Smooth muscle cell (in vitro differentiated cells): ENCODE data around the gene SLC22A25. TPM values are rescaled to one million over a fixed set of nuclear protein-coding genes. Genes with fewer than 3 reads are reported as not detected.

Experiments used
- DNase-seq: peaks from one replicate; lab custom pipeline; 2025; ENCODE audit not compliant: unreplicated experiment; lab: John Stamatoyannopoulos, UW
- H2AFZ ChIP-seq: fragments of 200-600 bp; sonication (generic); 2 replicates; pipeline ENCODE4 v1.6.0; 2016; ENCODE audit warnings: antibody characterized with exemption, low read depth, mild to moderate bottlenecking
- H3F3A ChIP-seq: fragments of 200-600 bp; sonication (generic); 2 replicates; pipeline ENCODE4 v1.6.0; 2017; ENCODE audit warnings: antibody characterized with exemption, low read depth
- H3K27ac ChIP-seq: fragments of 200-600 bp; sonication (generic); 2 replicates; pipeline ENCODE4 v1.5.1; 2016; ENCODE audit warnings: low read depth, mild to moderate bottlenecking
- H3K27me3 ChIP-seq: fragments of 200-600 bp; sonication (generic); 2 replicates; pipeline ENCODE4 v1.6.1; 2016; ENCODE audit warnings: low read depth, mild to moderate bottlenecking
- H3K36me3 ChIP-seq: fragments of 200-600 bp; sonication (generic); 2 replicates; pipeline ENCODE4 v1.5.1; 2016; ENCODE audit warnings: low read depth
- H3K4me1 ChIP-seq: fragments of 200-600 bp; sonication (generic); 2 replicates; pipeline ENCODE4 v1.5.1; 2016; ENCODE audit warnings: low read depth
- H3K4me2 ChIP-seq: fragments of 200-600 bp; sonication (generic); 2 replicates; pipeline ENCODE4 v1.6.0; 2016; ENCODE audit warnings: mild to moderate bottlenecking
- H3K4me3 ChIP-seq: fragments of 200-600 bp; sonication (generic); 2 replicates; pipeline ENCODE4 v1.5.1; 2016; ENCODE audit warnings: mild to moderate bottlenecking
- H3K79me2 ChIP-seq: fragments of 200-600 bp; sonication (generic); 2 replicates; pipeline ENCODE4 v1.6.0; 2016; ENCODE audit warnings: low read depth, mild to moderate bottlenecking
- H3K9ac ChIP-seq: fragments of 200-600 bp; sonication (generic); 2 replicates; pipeline ENCODE4 v1.6.0; 2016; ENCODE audit warnings: low read depth
- H3K9me3 ChIP-seq: fragments of 200-600 bp; sonication (generic); replicated peaks from 2 replicates; pipeline ENCODE4 v1.5.1; 2016; ENCODE audit warnings: low read depth
- H4K20me1 ChIP-seq: fragments of 200-600 bp; sonication (generic); 2 replicates; pipeline ENCODE4 v1.6.0; 2016; ENCODE audit warnings: low read depth
- CTCF ChIP-seq: fragments of 200-600 bp; sonication (generic); IDR thresholded peaks from 2 replicates; pipeline ENCODE4 v1.5.1; 2017; ENCODE audit warnings: borderline replicate concordance, mild to moderate bottlenecking, antibody characterized with exemption; ENCODE audit not compliant: insufficient read depth, poor library complexity, severe bottlenecking
- WGBS: methylation state at CpG from one replicate; pipeline ENCODE4 v1.1.7; 2016; ENCODE audit warnings: low lambda C conversion rate; 5-methylcytosine and 5-hydroxymethylcytosine counted together
- polyA plus RNA-seq: library from polyadenylated mRNA; unstranded; fragments of >200 nt; fragmentation: Nextera tagmentation; extraction: Ambion mirVana; gene quantifications from 2 replicates; pipeline ENCODE4 v1.2.1, GENCODE V29; 2016
- total RNA-seq: library from RNA; depleted of rRNA; stranded (reverse); fragments of >200 nt; gene quantifications from 2 replicates; pipeline ENCODE4 v1.2.3, GENCODE V29; 2014

SLC22A25 gene
- total and polyA plus RNA-seq, 2 experiments from 2014 or later, result not detected

- DNase-seq, result no peak
- Histone ChIP-seq H3K4me3 (no peak overlapping the region), H3K9me3 (no peaks in the 10 kb centered on the region), H3K9ac (no peak overlapping the region), H3F3A (no peaks in the 10 kb centered on the region), H4K20me1 (no peaks in the 10 kb centered on the region), H3K79me2 (no peaks in the 10 kb centered on the region), H3K27me3 (no peaks in the 10 kb centered on the region), H3K4me1 (no peaks in the 10 kb centered on the region), H3K4me2 (no peak overlapping the region), H2AFZ (no peak overlapping the region), H3K27ac (no peak overlapping the region), H3K36me3 (no peaks in the 10 kb centered on the region)
- no peak for TF ChIP-seq CTCF
Measured at GRCh38 chr11:63280920-63281319, 37.5 kb upstream of the SLC22A25 start.

GRCh38 chr11:63277345-63277943 is 34.0 kb upstream of the SLC22A25 start:
- TF ChIP-seq CTCF, result no peak
- 65% methylated on average over 1 of the region's 1 CpG for WGBS
- H3K4me2 ChIP-seq, result no peak overlapping the region
- H3K27me3 ChIP-seq, result no peaks in the 10 kb centered on the region
- H3F3A ChIP-seq, result no peaks in the 10 kb centered on the region
- no peaks in the 10 kb centered on the region for H4K20me1 ChIP-seq
- no peak overlapping the region for H3K9ac ChIP-seq
- H3K4me1 ChIP-seq, result no peaks in the 10 kb centered on the region
- no peak for DNase-seq
- no peak overlapping the region for H3K4me3 ChIP-seq
- no peak overlapping the region for H3K27ac ChIP-seq
- no peaks in the 10 kb centered on the region for H3K9me3 ChIP-seq
- H3K36me3 ChIP-seq, result no peaks in the 10 kb centered on the region
- H2AFZ ChIP-seq, result no peak overlapping the region
- H3K79me2 ChIP-seq, result no peaks in the 10 kb centered on the region

- WGBS, result 72% methylated on average over 1 of the region's 1 CpG
- no peak overlapping the region for H2AFZ ChIP-seq
- no peaks in the 10 kb centered on the region for H3K9me3 ChIP-seq
- no peak overlapping the region for H3K4me3 ChIP-seq
- no peaks in the 10 kb centered on the region for H4K20me1 ChIP-seq
- no peaks in the 10 kb centered on the region for H3F3A ChIP-seq
- no peak overlapping the region for H3K4me2 ChIP-seq
- TF ChIP-seq CTCF, result no peak
- no peak for DNase-seq
- H3K36me3 ChIP-seq, result no peaks in the 10 kb centered on the region
- H3K27ac ChIP-seq, result no peak overlapping the region
- no peaks in the 10 kb centered on the region for H3K27me3 ChIP-seq
- no peak overlapping the region for H3K9ac ChIP-seq
- H3K79me2 ChIP-seq, result no peaks in the 10 kb centered on the region
- H3K4me1 ChIP-seq, result no peaks in the 10 kb centered on the region
Measured at GRCh38 chr11:63274776-63275175, 31.4 kb upstream of the SLC22A25 start.

GRCh38 chr11:63273685-63274084 is 30.3 kb upstream of the SLC22A25 start:
- Histone ChIP-seq H3K36me3 (no peaks in the 10 kb centered on the region), H3K4me2 (no peak overlapping the region), H3K27me3 (no peaks in the 10 kb centered on the region), H3K4me1 (no peaks in the 10 kb centered on the region), H3F3A (no peaks in the 10 kb centered on the region), H4K20me1 (no peaks in the 10 kb centered on the region), H3K79me2 (no peaks in the 10 kb centered on the region), H3K9me3 (no peaks in the 10 kb centered on the region), H3K27ac (no peak overlapping the region), H2AFZ (no peak overlapping the region), H3K4me3 (no peak overlapping the region), H3K9ac (no peak overlapping the region)
- no peak for TF ChIP-seq CTCF
- no peak for DNase-seq
- WGBS, result 85% methylated on average over 3 of the region's 3 CpGs
